Stimulated activated CD4-positive, alpha-beta T cell treated with anti-CD3 and anti-CD28 coated beads, Interleukin-1b, Interleukin-23, amount 100 ng/mL, for 1 hour (primary cell): ENCODE data around the gene EEPD1.

Experiments
- DNase-seq, 2 donors: peaks; one replicate each; pipeline ENCODE4 v3.0.0-alpha.2; 2020; ENCODE audit warnings: low read depth in 2 of 2

The EEPD1 gene

GRCh38 chr7:36299223-36299774, 146.2 kb downstream of the EEPD1 start:
- no peak for DNase-seq

GRCh38 chr7:36299823-36300341, 146.8 kb downstream of the EEPD1 start:
- no peak for DNase-seq

GRCh38 chr7:36300696-36301350, 147.8 kb downstream of the EEPD1 start:
- no peak for DNase-seq

- no peak for DNase-seq
Observed at GRCh38 chr7:36301914-36302771, 149.1 kb downstream of the EEPD1 start.

GRCh38 chr7:36303202-36304098, 150.4 kb downstream of the EEPD1 start:
- no peak for DNase-seq

GRCh38 chr7:36304099-36304425, 151.0 kb downstream of the EEPD1 start:
- DNase-seq, result no peak

- no peak for DNase-seq
Observed at GRCh38 chr7:36305226-36305625, 152.2 kb downstream of the EEPD1 start.

GRCh38 chr7:36305648-36306047, 152.6 kb downstream of the EEPD1 start:
- DNase-seq, result no peak

- no peak for DNase-seq
Observed at GRCh38 chr7:36306222-36306621, 153.2 kb downstream of the EEPD1 start.

GRCh38 chr7:36306722-36307121, 153.7 kb downstream of the EEPD1 start:
- no peak for DNase-seq

GRCh38 chr7:36308031-36308430, 155.0 kb downstream of the EEPD1 start:
- DNase-seq, result no peak

- no peak for DNase-seq
Observed at GRCh38 chr7:36309301-36309700, 156.2 kb downstream of the EEPD1 start.

GRCh38 chr7:36309716-36310115, 156.7 kb downstream of the EEPD1 start:
- DNase-seq, result no peak

- DNase-seq, result no peak
Observed at GRCh38 chr7:36310897-36311296, 157.8 kb downstream of the EEPD1 start.

- DNase-seq, result no peak
Observed at GRCh38 chr7:36311539-36311938, 158.5 kb downstream of the EEPD1 start.

- DNase-seq, result no peak
Observed at GRCh38 chr7:36312064-36312914, 159.2 kb downstream of the EEPD1 start.

GRCh38 chr7:36312915-36313334, 159.9 kb downstream of the EEPD1 start:
- DNase-seq, result no peak

GRCh38 chr7:36313607-36314006, 160.6 kb downstream of the EEPD1 start:
- no peak for DNase-seq

- no peak for DNase-seq
Observed at GRCh38 chr7:36314491-36314890, 161.4 kb downstream of the EEPD1 start.

- no peak for DNase-seq
Observed at GRCh38 chr7:36315309-36315944, 162.4 kb downstream of the EEPD1 start.
